Uterus (tissue), 2 donors: Measurements from ENCODE around the gene KCNJ9.

Experiments
- POLR2A ChIP-seq, 2 donors: fragments of 450-650 bp; IDR thresholded peaks; one replicate each; pipeline ENCODE4 v1.6.1; 2016; ENCODE audit warnings: antibody characterized with exemption in 2 of 2, mild to moderate bottlenecking in 1 of 2, moderate library complexity in 1 of 2
- TF ChIP-seq, protein P1 (sequence below), 4 experiments: fragments of 200-600 bp in 2 of 4; fragments of 450-650 bp in 2 of 4; sonication (generic) in 2 of 4; IDR thresholded peaks; one replicate each; pipeline ENCODE4 v1.5.1; 2016 to 2019; ENCODE audit warnings: antibody characterized with exemption in 4 of 4, mild to moderate bottlenecking in 2 of 4, moderate library complexity in 1 of 4

DNA sequence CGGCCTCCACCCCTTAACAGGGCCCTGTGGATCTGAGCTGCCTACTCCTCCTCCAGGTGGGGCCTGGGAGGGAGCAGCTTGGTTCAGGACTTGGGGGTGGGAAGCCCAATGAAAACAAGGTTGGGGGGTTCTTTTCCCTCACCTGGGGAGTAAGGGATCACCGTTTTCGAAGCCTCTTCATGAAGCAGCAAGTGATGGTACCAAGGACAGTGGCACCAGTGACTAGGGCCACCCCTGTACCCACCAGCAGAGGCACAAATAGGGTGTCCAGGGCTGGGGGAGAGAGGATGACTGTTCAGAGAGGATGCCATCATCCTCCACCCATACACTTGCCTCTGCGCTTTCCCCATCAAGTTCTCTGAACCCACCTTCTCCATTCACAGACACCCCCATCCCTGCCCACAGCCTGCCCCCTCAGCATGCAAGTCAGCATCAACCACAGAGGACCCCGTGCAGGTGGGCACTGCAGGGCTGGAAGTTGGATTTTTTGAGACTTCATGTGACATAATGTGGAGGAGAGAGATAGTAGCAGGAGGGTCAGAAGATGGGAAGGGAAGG, 10.4 kb downstream of the KCNJ9 start:
- no peak for TF ChIP-seq POLR2A (IDR thresholded peaks at IDR 0.05)
- TF ChIP-seq, protein P1, sequence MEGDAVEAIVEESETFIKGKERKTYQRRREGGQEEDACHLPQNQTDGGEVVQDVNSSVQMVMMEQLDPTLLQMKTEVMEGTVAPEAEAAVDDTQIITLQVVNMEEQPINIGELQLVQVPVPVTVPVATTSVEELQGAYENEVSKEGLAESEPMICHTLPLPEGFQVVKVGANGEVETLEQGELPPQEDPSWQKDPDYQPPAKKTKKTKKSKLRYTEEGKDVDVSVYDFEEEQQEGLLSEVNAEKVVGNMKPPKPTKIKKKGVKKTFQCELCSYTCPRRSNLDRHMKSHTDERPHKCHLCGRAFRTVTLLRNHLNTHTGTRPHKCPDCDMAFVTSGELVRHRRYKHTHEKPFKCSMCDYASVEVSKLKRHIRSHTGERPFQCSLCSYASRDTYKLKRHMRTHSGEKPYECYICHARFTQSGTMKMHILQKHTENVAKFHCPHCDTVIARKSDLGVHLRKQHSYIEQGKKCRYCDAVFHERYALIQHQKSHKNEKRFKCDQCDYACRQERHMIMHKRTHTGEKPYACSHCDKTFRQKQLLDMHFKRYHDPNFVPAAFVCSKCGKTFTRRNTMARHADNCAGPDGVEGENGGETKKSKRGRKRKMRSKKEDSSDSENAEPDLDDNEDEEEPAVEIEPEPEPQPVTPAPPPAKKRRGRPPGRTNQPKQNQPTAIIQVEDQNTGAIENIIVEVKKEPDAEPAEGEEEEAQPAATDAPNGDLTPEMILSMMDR (IDR thresholded peaks at IDR 0.05), result no peak
